Activated CD4-positive, alpha-beta T cell treated with anti-CD3 and anti-CD28 coated beads, Interleukin-2, Interleukin-6, amounts not matched to agents 100 ng/mL and 50 ng/mL, durations not matched to agents 16 hours and 8 hours (primary cell): ENCODE measurements around the gene OXA1L.
"Not testable (repeated sequence)": the region's sequence is repeated elsewhere in the genome, so short reads cannot be mapped to it uniquely, and the experiment has no call there.

Experiments
- DNase-seq: peaks from one replicate; pipeline ENCODE4 v3.0.0-alpha.2; 2020

The OXA1L gene

DNA sequence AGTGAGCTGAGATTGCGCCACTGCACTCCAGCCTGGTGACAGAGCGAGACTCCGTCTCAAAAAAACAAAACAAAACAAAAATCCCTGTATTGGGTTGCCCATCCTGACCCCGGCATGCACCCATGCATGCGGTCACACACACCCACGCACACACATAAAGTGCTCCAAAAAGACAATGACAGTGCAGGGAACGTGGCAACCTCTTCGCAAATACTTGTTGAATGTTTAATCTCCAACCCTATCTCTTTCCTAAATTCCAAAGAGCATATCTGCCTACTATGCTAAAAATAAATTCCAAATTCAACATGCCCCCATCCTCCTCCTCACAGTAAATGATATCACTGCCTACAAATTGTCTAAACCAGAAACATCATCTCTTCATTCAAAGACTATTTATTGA is 35.2 kb downstream of the OXA1L start:
- DNase-seq: no peak

GRCh38 chr14:22802860-22803686 is 36.6 kb downstream of the OXA1L start:
- DNase-seq: no peak

DNA sequence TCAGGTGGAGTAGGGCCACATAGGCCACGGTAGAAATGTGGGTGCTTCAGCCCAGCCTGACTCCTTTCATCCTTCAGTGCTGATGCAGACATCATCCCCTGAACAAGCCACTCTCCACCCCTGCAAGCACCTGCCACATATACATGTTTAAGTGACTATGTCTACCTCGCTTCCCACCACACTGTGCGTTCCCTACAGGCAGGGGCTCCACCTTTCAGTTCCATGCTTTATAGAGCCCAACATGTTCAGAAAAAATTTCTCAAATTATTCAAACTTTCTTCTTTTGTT is 37.1 kb downstream of the OXA1L start:
- no peak for DNase-seq

DNA sequence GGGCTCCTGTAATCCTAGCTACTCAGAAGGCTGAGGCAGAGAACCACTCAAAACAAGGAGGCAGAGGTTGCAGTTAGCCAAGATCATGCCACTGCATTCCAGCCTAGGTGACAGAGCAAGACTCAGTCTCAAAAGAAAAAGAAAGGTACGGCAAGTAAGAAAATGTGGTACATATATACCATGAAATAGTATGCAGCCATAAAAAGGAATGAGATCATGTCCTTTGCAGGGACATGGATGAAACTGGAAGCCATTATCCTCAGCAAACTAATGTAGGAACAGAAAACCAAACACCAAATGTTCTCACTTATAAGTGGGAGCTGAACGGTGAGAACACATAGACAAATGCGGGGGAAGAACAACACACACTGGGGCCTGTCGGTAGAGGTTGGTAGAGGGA is 38.7 kb downstream of the OXA1L start:
- DNase-seq: not testable (repeated sequence)

DNA sequence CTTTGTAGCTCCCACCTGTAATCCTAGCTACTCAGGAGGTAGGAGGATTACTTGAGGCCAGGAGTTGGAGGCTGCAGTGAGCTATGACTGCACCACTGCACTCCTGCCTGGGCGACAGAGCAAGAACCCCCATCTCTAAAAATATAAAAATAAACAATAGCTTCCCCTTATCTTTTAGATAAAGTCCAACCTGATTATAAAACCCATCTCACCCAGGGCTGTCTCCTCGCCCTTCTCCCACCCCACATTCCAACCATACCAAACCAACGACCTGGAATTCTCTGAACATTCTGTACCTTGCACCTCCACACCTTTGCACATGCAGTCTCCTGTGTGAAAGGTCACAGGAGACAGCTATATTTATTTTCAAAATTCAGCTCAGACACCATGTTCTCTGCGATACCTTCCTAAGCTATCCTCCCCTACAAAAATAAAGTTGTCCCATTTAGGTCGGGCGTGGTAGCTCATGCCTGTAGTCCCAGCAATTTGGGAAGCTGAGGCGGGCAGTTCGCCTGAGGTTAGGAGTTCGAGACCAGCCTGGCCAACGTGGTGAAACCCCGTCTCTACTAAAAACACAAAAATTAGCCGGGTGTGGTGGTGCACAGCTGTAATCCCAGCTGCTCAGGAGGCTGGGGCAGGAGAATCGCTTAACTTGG is 41.1 kb downstream of the OXA1L start:
- DNase-seq: no peak

GRCh38 chr14:22808388-22809209 is 42.1 kb downstream of the OXA1L start:
- DNase-seq: no peak

DNA sequence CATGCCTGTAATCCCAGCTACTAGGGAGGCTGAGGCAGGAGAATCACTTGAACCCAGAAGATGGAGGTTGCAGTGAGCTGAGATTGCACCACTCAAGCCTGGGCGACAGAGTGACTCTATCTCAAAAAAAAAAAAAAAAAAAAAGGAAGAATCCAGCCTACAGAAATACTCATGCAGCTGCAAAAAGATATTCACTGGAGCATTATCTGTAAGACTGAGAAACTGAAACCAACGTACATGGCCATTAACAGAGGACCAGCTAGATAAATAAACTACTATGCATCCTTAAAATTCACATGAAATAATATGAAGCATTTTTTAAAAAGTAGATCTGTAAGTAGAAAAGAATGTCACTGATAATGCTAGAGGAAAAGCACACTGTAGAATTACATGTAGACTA is 45.2 kb downstream of the OXA1L start:
- no peak for DNase-seq

DNA sequence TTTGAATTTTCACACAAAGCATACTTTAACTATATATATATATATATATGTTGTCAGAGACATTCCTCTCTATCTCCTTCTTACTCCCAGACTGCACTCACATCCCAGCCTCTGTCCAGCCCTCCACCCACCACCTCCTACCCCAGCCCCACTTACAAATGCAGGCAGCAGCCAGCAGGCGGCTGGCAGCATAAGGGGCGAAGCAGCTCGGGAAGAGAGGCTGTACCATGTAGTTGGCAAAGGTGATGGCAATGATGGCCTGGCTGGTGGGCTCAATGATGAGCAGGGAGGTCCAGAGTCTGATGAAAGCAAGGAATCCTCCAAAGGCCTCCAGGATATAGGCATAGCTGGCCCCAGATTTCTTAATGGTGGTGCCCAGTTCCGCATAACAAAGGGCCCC is 46.3 kb downstream of the OXA1L start:
- no peak for DNase-seq

- DNase-seq: no peak
Observed at GRCh38 chr14:22813145-22813544, 46.7 kb downstream of the OXA1L start.

DNA sequence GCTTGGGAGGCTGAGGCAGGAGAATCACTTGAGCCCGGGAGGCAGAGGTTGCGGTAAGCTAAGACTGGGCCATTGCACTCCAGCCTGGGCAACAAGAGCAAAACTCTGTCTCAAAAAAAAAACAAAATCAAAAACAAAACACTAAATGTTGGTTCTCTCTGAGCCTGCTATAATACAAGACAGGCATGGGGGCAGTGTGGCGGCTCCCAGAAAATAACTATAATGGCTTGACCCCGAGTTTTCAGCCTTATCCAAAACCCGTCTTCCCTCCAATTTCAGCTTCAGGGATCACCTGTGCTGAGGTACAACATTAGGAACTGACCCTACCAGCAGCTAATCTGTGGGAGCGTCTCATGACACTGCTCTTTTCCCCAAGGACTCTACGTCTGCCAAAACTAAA is 47.9 kb downstream of the OXA1L start:
- no peak for DNase-seq

- DNase-seq: no peak
Observed at GRCh38 chr14:22814941-22815713, 48.6 kb downstream of the OXA1L start, which contains the start of gene SLC7A7. Gene SLC7A7 (minus strand): TSS chr14:22815435. CDS start chr14:22813398, 2,037 bp downstream.

DNA sequence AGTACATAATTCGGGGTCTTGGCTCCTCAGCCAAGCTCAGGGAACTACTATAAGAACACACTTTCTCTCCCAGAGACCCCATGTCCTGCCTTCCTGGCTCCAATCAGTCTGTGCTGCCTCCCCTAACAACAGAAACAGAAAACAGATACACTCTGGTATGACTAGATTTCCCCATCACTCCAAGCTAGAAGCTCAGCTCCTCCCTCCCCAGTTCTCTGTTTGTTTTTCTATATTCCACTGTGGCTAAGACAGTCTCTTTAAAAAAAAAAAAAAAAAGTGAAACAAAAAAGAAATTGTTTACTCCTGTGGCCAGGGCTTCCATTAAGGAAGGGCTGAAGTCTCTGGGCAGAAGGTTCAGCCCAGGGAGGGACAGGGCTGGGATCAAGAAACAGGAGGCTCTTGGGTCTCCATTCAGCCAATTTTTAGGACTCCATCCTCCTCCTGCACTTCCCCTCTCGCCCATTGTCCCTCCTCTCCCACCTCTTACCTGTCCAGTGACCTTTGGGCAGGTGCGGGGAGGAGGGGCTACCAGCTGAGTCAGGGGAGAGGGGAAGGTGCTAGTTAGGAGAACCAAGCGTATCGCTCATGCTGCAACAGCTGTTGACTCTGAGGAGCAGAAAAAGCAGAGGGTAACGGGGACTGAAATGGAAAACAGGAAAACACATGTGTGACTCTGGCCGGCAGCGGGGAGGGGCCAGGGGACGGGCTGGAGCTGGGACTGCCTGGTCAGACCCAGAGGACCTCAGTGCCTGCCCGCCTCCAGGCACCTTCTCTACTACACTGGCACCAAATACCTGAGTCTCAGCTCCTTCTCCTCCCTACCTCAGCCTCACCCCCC is 52.9 kb downstream of the OXA1L start:
- DNase-seq: peak; percentile 16

- no peak for DNase-seq
Observed at GRCh38 chr14:22820731-22821130, 54.2 kb downstream of the OXA1L start.

DNA sequence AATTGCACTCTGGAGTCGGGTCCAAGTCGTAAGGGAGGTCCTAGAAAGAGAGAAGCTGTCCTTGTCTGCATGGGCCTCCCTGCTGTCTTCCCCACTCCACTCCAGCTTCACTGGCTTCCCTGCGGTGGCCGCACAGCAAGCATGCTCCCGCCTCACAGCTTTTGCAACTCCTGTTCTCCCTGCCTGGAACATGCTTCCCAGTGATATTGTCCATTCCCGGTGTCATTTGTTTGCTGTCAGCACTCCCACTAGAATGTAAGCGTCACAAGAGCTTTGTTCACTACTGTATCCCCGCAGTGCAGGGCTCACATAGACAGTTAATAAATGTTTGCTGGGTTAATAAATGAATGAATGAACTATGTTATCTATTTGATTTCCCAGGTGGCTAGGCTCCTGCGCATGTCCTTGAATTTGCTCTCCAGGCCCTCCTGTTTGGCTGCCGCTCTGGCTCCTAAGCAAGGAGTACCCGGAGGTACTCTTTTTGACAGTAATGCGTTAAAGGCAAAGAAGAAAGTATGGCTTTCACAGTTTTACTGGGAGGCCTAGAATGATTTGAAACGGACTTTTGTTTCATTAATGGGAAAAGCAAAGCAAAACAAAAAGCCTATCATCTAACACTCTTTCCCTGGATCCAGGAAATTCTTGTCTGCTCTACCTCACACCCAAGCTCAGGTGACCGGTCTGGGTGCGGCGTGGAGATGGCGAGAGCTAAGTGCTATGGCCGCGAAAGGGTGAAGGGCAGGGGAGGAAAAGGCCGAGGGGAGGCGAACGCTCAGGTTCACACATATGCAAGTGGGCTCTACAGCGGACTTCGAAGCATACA is 54.9 kb downstream of the OXA1L start:
- DNase-seq: no peak

DNA sequence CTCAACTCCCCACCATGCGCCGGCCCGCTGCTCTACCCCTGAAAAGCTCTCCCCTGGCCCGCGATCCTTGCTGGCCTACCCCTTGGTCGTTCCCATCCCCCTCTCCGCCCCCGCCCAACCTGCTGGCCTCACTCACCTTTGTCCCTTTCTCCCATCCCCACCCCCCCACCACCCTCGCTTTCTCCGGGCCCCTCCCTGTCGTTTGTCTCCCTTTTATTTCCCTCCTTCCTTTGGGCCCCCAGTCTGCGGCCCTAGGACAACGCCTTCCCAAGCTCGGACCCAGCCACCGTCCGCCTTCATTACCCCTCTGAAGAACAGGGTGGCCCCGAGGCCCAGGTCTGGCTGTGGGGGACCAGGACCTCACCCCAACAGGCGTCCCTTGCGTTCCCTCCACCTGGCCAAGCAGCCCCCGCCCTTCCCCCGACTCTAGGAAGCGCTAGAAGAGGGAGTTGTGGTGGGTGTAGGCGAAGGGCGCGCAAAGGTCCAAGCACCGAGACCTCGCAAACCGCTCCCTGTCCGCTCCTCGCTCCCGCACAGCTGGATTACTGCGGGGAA is 55.6 kb downstream of the OXA1L start:
- DNase-seq: no peak
